Forelimb muscle (tissue), 1 donor: Measurements from ENCODE around the gene PAMR1. TPM values are rescaled to one million over a fixed set of nuclear protein-coding genes. Genes with fewer than 3 reads are reported as not detected.
"Not testable (repeated sequence)": the region's sequence is repeated elsewhere in the genome, so short reads cannot be mapped to it uniquely, and the experiment has no call there.

ENCODE experiments used
- DNase-seq: peaks from one replicate; pipeline ENCODE4 v3.0.0-alpha.2; 2013; ENCODE audit warnings: low read depth
- polyA plus RNA-seq: library from polyadenylated mRNA; unstranded; fragments of 120-200 nt; gene quantifications from one replicate; pipeline ENCODE4 v1.2.1, GENCODE V29; 2013; ENCODE audit not compliant: insufficient read length

PAMR1 gene
- 12.1 TPM for polyA plus RNA-seq

GRCh38 chr11:35525501-35526175, at the start of gene PAMR1:
TSS of gene PAMR1 (minus strand) at chr11:35525616. CDS start at chr11:35525585, 31 bp downstream.
- DNase-seq = peak; percentile 57

DNA sequence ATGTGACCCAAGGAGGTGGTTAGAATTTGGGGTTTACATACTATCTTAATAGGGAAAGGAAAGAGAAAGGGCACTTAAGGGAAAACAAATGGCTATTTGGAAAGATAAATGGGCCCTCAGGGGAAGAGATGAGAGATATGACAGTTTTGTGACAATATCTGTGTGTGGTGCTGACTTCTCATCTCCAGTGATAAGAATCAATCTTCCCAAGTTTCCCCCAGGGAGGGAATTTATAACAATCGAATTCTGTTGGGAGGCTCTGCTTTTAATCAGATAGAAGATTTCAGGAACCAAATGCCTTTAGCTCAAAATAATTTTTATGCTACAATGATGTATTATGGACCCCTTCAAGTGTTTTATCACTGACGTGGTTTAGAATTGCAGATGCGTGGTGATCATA, 46.3 kb upstream of the PAMR1 start:
- no peak for DNase-seq

DNA sequence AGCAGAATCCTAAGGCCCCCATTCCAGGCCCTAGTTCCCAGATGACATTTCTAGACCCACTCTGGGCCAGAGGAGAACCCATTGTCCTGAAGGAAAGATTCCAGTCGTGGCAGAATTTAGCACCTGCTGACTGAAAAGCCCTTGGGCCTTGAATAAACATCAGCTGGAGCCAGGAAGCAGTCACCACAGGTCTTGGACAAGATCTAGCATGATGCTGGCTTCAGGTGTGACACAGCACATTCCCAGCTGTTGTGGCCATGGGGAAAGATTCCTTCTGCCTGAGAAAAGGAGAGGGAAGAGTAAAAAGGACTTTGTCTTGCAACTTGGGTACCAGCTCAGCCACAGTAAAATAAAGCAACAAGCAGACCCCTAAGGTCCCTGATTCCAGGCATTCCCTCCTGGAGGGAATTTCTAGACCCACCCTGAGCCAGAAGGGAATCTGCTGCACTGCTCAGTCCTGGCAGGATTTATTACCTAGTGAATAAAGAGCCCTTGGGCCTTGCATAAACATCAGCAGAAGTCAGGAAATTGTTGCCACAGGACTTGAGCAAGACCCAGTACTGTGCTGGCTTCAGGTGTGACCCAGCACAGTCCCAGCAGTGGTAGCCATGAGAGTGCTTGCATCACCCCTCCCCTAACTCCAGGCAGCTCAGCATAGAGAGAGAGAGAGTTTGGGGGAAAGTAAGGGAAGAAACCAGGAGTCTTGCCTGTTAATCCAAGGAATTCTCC, 42.5 kb upstream of the PAMR1 start:
- DNase-seq = no peak

DNA sequence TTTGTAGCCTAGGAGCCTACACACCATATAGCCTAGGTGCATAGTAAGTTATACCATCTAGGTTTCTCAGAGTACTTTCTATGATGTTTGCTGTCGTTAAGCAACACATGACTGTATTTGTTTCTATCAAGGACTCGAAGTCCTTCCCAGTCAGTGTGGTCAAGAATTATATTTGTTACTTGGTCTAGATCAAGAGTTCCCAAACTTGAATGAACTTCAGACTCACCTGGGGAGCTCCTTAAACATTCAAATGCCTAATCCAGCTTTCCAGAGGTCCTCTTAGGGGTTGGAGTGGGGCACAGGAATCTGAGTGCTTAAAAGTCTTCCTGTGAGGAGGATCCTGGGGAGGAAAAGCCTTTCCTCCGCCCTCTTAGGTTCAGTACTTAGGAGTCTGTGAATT, 41.5 kb upstream of the PAMR1 start:
- DNase-seq = no peak

- no peak for DNase-seq
Observed at GRCh38 chr11:35566181-35566580, 40.8 kb upstream of the PAMR1 start.

DNA sequence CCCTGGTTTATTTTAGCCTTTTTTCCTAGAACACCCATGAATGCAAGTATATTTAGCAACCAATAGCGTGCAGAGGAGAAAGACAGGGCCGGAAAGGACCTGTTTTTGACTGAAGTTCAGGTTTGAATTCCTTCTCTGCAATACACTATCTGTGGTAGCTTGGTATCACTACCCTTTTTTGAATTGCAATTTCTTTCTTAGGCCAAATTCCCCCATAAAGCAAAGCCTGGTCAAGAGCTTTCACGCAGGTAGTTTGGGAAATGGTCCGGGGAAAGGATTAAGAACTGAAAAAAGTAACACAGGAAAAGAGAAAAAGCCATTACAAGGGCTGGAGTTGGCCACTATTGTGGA, 38.8 kb upstream of the PAMR1 start:
- no peak for DNase-seq

DNA sequence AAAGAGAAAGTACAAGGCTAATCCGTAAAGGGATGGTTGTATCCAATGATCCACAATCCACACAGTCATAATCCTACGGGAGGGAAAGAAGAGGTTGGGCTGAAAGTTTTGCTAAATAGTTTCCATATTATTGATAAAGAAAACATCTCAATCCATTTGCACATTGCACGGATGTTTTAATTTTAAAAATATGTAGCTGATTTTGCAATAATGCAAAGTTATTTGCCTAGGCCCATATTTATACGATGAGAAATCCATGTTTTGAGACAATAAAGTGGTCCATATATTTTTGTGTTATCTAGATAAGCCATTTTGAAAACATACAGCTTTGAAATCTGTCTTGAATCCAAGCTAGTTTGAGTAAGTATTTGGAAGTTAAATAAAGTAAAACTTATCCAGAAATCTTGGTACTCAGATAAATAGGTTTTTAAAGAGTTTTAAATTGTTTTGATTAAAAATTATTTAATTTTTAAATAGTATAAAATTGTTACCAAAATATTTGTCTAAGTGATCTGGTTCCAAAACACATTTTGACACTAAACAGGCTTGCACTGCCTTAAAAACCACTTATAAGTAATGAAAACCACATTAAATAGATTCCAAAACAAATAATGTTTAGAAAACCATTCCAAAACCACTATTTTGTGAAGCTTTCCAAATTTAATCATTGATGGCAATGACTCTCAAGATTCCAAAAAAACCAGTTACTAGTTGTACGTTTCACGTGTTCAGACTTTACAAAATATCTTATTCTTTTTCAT, 38.2 kb upstream of the PAMR1 start:
- DNase-seq = no peak

- DNase-seq = no peak
Observed at GRCh38 chr11:35559949-35560348, 34.5 kb upstream of the PAMR1 start.

GRCh38 chr11:35558513-35558912, 33.1 kb upstream of the PAMR1 start:
- DNase-seq = peak; percentile 74

DNA sequence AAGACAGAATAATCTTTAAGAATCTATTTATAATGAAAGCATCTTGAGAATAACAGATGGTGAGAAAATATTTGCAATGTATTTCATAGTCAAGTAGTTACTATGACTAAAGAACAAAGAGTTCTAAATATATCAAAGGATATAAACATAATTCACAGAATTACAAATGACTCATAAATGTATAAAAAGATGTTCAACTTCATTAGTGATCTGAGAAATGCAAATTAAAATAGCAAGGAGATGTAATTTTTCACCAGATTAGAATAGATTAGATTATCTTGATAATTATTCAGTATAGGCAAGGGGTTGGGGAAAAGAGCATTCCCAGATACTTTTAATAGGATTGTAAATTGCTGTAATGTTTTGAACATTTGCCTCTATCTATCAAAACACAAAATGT, 30.1 kb upstream of the PAMR1 start:
- no peak for DNase-seq

DNA sequence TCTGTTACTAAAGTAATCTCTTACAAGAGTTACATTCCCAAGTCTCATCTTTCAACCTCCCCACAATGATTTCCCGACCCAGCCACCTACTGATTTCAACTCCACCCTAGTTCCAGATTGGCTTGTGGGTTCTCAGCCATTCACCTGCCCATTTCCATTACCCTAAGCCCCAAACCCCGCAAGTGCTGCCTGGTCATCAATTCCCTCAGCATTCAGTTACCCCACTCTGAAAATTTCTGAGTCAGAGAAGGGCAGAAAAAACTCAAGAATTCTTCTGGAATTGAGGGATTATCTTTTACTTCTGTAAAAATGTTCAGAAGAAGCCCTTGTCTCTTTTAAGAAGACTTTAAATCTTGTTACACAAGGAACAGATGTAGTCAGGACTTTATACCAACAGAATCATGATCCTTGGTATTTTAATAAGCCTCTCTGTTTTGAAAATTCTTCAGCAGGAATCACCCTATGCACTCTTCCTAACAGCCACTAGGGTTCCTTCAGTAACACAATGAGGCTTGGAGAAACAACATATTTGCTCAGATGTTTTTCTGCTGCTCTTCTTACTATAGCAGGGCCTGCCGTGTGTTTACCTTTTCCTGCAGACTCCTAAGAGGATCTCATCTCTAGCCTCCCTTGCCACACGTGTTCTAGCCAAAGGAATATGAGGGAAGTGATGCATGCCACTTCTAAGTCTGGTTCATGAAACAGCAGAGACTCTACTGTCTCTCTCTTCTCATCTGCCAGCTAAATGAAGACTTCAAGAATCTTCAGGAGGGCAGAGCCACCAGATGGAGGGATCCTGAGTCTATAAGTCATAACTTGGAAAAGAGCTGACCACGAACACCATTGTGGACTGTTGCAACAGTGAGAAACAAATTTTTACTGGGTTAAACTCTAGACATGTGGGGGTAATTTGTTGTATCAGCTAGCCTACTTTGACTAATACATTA, 29.3 kb upstream of the PAMR1 start:
- no peak for DNase-seq

GRCh38 chr11:35553831-35554230, 28.4 kb upstream of the PAMR1 start:
- DNase-seq = no peak

DNA sequence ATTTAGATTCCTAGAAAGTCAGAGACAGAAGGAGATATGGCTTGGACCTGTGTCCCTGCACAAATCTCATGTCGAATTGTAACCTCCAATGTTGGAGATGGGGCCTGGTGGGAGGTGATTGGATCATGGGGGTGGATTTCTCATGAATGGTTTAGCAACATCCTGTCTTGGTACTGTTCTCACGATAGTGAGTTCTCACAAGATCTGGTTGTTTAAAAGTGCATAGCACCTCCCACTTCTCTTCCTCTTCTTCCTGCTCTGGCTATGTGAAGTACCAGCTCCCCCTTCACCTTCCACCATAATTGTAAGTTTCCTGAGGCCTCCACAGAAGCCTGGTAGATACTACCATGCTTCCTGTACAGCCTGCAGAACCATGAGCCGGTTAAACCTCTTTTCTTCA, 27.6 kb upstream of the PAMR1 start:
- no peak for DNase-seq

GRCh38 chr11:35552616-35553015, 27.2 kb upstream of the PAMR1 start:
- DNase-seq = no peak

GRCh38 chr11:35550374-35551036, 25.1 kb upstream of the PAMR1 start:
- no peak for DNase-seq

DNA sequence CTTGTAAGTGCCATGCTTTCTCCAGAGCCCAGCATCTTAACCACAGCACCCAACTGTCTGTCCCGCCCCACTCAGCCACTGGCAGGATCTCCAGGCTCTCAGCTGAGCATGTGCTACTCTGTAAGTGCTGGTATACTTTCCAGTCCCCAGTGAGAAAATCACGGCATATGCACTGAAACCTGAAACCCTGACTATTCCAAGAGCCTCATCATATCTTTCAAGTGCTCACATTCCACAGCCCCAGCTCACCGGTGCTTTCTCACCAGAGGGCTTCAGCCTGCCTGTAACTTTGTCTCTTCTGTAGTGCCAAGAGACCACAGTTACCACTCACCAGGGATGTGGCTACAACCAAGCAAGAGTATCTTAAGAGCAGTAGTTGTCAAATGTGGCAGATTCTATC, 24.4 kb upstream of the PAMR1 start:
- DNase-seq = no peak

GRCh38 chr11:35548925-35549561, 23.6 kb upstream of the PAMR1 start:
- no peak for DNase-seq

- DNase-seq = not testable (repeated sequence)
Observed at GRCh38 chr11:35547995-35548394, 22.6 kb upstream of the PAMR1 start.

- DNase-seq = no peak
Observed at GRCh38 chr11:35546317-35546716, 20.9 kb upstream of the PAMR1 start.

- DNase-seq = no peak
Observed at GRCh38 chr11:35545391-35546003, 20.1 kb upstream of the PAMR1 start.
